Superior temporal gyrus (tissue), 1 donor: ENCODE data around the gene FIGNL2.
"Not testable (repeated sequence)": the region's sequence is repeated elsewhere in the genome, so short reads cannot be mapped to it uniquely, and the experiment has no call there.

Experiments used
- DNase-seq: peaks from one replicate; pipeline ENCODE4 v3.0.0-alpha.2; 2016; ENCODE audit errors: extremely low spot score

Gene FIGNL2

GRCh38 chr12:51836041-51836826 is 12.3 kb downstream of the FIGNL2 start:
- DNase-seq = no peak

- no peak for DNase-seq
Observed at GRCh38 chr12:51834411-51834810, 14.1 kb downstream of the FIGNL2 start.

GRCh38 chr12:51833448-51834227 is 14.9 kb downstream of the FIGNL2 start:
- DNase-seq = no peak

DNA sequence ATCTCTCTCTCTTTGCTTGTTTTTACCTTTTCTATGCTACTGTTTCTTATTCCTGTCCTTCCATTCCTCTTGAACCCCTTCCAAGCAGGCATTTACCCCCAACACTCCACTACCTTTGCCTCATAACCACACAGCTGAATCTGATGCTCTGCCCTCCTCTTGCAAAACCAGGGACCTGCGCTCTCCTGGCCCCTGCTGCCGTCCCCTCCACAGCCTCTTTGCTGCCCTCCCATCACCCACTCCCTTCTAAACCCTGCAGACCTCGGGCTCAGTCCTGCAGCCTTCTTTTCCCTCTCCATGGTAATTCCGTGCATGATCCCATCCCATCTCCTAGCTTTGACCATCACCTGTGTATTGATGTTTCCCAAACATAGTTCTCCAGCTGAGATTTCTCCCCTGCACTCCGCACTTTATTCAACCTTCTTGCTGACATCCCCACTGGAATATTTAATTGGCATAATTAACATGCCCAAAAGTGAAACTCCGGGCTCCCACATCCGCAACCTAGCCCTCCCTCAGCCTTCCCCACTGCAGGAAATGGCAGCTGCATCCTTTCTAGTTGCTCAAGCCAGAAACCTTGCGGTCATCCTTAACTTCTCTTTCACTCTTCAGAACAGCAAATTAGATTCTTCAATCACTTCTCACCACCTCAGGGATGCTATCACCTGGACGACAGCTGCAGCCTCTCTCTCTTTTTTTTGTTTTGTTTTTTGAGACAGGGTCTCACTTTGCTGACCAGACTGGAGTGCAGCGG is 16.0 kb downstream of the FIGNL2 start:
- DNase-seq = no peak

DNA sequence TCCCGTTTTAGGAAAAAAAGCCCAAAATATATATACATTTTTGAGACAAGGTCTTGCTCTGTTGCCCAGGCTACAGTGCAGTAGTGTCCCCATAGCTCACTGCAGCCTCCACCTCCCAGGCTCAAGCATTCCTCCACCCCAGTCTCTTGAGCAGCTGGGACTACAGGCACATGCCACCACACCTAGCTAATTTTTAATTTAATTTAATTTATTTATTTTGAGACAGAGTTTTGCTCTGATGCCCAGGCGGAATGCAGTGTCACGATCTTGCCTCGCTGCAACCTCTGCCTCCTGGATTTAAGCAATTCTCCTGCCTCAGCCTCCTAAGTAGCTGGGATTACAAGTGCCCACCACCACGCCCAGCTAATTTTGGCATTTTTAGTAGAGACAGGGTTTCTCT is 16.7 kb downstream of the FIGNL2 start:
- not testable (repeated sequence) for DNase-seq

- no peak for DNase-seq
Observed at GRCh38 chr12:51829641-51830040, 18.9 kb downstream of the FIGNL2 start.

GRCh38 chr12:51829011-51829481 is 19.5 kb downstream of the FIGNL2 start:
- DNase-seq = no peak

- DNase-seq = no peak
Observed at GRCh38 chr12:51827925-51828818, 20.3 kb downstream of the FIGNL2 start.

DNA sequence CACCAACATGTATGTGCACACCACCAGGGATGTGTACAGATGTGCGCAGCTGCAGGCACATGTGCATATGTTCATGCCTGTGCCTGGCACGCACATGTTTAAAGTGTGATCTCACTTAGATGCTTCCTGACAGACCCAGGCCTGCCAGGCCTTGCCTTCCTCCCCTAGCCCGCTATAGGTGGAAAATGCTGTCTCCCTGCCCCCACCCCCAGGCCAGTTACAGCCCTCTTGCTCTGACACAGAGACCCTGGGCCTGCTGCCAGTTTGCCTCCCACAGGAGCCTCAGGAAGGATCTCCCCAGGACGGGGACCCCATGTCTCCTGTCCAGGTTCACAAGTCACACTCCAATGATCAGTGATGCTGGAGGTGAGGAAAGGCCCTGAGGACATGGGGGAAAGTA is 21.6 kb downstream of the FIGNL2 start:
- DNase-seq = no peak

- DNase-seq = no peak
Observed at GRCh38 chr12:51825216-51825615, 23.3 kb downstream of the FIGNL2 start.

DNA sequence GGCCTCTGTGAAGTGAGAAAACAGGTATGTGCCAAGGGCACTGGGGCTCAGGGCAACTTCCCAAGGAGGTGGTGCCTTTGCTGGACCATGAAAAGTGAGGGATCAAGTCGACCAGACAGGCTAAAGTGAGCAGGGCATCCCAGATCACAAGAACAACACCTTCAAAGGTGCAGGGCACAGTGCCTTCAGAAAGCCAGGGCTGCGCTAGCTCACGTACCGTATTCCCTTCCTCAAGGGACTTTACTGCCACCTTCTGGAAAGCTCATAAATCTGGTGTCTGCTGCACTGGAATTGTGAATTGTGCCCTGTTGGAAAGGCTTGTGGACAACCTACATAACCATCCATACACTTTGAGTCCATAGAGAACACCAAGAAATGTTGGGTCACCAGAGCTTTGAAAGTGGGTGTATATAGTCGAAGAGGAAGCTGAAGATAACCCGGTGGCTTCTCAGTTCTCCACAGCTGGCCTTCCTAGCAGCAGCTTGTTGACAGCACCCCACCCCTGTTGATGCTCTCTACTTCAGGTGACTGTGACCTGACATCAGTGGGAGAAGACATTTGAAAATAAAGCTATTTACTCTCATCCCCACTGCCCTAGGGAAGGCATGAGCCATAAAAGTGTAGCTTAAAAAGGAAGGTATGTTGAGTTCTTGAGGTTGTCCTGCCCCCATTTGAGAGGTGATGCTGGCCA is 24.5 kb downstream of the FIGNL2 start:
- DNase-seq = peak; percentile 88

GRCh38 chr12:51822956-51823355 is 25.6 kb downstream of the FIGNL2 start:
- DNase-seq = no peak

GRCh38 chr12:51822261-51822616 is 26.3 kb downstream of the FIGNL2 start:
- no peak for DNase-seq

DNA sequence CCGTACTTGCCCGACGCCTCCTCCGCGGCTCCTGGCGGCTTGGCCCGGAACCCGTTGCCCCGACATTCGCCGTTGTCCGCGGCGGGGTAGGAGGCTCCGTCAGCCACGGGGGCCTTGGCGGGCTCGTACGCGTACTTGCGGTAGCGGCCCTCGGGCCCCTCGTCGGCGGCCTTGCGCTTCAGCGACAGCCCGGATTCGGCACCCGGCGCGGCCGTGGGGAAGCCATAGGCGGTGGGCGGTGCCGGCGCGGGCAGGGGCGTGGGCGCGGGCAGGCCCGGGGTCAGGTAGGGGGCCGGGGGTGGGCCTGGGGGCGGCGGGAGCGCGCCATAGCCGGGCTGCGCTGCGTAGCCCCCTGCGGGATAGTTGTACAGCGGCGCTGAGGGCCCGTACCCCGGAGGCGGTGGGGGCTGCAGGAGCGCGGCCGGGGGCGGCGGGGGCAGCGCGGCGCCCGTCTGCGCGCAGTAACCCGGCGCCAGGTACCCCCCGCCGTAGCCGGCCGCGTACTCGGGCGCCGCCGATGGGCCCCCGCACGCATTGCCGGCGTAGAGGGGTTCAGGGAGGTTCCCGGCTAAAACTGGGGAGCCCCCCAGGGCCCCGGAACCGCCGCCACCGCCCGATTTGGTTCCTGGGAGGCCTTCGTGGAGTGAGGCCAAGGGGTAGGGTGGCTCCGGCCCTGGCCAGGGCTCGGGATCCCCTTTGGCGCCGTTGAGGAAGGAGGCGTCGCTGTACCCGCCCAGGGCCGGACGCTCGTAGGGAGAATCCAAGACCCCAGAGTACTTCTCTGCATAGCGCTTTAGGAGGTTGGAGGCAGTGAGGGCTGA is 26.9 kb downstream of the FIGNL2 start:
- DNase-seq = no peak

- DNase-seq = peak; percentile 48
Observed at GRCh38 chr12:51820526-51821439, 27.7 kb downstream of the FIGNL2 start.

DNA sequence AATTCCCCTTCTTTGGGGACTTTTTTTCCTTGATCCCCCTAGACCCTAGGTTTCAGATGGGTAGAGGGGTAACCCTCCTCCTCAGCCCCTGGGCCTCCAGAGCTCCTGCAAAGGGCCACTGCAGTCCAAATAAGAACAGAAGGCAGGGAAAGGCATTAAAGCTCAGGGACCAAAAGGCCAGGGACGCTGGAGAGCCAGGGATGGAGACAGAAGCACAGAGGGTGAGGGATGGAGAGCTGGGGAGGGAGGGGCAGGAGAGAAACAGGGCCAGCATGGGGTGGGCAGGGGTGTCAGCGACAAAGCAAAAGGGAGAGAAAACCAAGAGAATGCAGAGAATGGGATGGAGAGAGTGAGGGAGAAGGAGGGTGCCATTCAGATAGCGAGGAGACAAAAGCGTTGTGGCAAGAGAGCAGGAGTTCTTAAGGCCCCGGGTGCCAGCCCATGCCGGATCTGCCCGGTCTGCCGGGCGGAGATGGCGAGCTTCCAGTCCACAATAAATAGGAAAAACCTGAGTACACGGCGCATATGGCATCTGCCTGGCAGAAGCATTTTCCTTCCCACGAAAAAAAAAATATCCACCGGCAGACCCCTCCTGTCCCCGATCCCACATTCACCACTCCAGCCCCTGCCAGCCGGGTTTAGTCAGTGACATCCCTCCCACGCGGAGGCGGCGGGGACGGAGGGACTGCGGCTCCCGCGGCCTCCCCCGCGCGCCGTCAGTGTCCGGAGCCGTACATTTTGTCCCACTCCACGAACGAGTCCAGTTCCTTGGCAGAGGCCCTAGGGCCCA is 28.6 kb downstream of the FIGNL2 start:
- peak; percentile 50 for DNase-seq

DNA sequence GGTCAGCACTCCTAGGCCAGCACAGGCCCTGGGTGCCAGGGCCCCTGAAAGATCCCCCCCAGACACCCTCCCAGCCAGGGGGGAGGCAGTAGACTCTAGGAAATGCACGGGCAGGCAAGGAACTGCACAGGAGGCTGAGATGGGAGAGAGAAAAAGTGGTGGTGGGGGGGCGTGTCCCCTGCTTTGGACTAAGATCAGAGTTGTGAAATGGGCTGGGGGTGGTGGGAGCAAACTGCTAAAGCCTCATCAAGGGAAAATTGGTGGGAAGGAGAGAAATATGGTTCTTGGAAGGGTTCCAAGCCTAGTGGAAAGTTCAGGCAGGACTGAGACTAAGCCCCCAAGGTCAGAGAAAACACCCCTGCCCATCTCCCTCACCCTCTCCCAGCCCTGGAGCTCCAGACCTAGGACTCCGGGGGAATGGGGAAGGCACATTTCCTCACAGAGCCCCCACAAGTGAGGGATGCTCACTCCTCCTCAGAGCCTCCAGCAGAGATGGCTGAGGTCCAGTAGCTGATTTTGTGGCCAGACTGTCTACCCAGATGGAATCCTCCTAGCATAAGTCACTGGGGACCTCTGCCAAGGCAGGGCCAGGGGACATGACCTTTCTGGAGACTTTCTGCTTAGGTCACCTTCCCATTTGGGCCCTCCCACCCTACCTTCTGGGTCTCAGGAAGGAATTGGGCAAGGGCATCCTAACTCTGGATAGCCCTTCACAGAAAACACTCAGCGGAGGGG is 29.8 kb downstream of the FIGNL2 start:
- no peak for DNase-seq
